Urothelium cell line (cell line): ENCODE data around the gene GAS6.
"Not testable (repeated sequence)": the region's sequence is repeated elsewhere in the genome, so short reads cannot be mapped to it uniquely, and the experiment has no call there.

Experiments
- DNase-seq: peaks from one replicate; pipeline ENCODE4 v3.0.0; 2011; ENCODE audit warnings: low spot score, mixed read lengths
- FAIRE-seq: peaks from 2 replicates; lab custom pipeline; 2011; peaks lifted over from hg19 to GRCh38; lab: Jason Lieb, UNC

GAS6 gene

GRCh38 chr13:113863524-113864272, at the start of gene GAS6:
Gene GAS6 (minus strand): TSS chr13:113864076. CDS start chr13:113863920, 156 bp downstream.
- FAIRE-seq (no peak), DNase-seq (peak; percentile 80)

- not testable (repeated sequence) for DNase-seq, FAIRE-seq
Observed at GRCh38 chr13:113913408-113913807, 49.5 kb upstream of the GAS6 start.

GRCh38 chr13:113912596-113912995, 48.7 kb upstream of the GAS6 start:
- FAIRE-seq (no peak), DNase-seq (no peak)

GRCh38 chr13:113907635-113908617, 44.0 kb upstream of the GAS6 start:
- FAIRE-seq (peak; percentile 23), DNase-seq (peak; percentile 87)

GRCh38 chr13:113906571-113906970, 42.7 kb upstream of the GAS6 start:
- DNase-seq (peak; percentile 70), FAIRE-seq (peak; percentile 72)

- no peak for DNase-seq
- peak; percentile 35 for FAIRE-seq
Observed at GRCh38 chr13:113905942-113906341, 42.1 kb upstream of the GAS6 start.

- FAIRE-seq (no peak), DNase-seq (no peak)
Observed at GRCh38 chr13:113905018-113905417, 41.1 kb upstream of the GAS6 start.

GRCh38 chr13:113904411-113904810, 40.5 kb upstream of the GAS6 start:
- FAIRE-seq = peak; percentile 86
- no peak for DNase-seq

- FAIRE-seq (peak; percentile 17), DNase-seq (no peak)
Observed at GRCh38 chr13:113903912-113904311, 40.0 kb upstream of the GAS6 start.

GRCh38 chr13:113902986-113903775, 39.3 kb upstream of the GAS6 start:
- FAIRE-seq (peak; percentile 35), DNase-seq (no peak)

- no peak for DNase-seq
- FAIRE-seq = no peak
Observed at GRCh38 chr13:113902481-113902880, 38.6 kb upstream of the GAS6 start.

GRCh38 chr13:113901642-113902041, 37.8 kb upstream of the GAS6 start:
- peak; percentile 55 for FAIRE-seq
- no peak for DNase-seq

GRCh38 chr13:113901231-113901630, 37.4 kb upstream of the GAS6 start:
- no peak for DNase-seq

GRCh38 chr13:113900646-113901045, 36.8 kb upstream of the GAS6 start:
- DNase-seq = no peak
- peak; percentile 50 for FAIRE-seq

More at GRCh38 chr13:113901231-113901630, 37.4 kb upstream of the GAS6 start:
- no peak for FAIRE-seq

- peak; percentile 55 for FAIRE-seq
- DNase-seq = no peak
Observed at GRCh38 chr13:113898391-113898790, 34.5 kb upstream of the GAS6 start.

- DNase-seq (no peak), FAIRE-seq (peak; percentile 35)
Observed at GRCh38 chr13:113897966-113898365, 34.1 kb upstream of the GAS6 start.

GRCh38 chr13:113897161-113897560, 33.3 kb upstream of the GAS6 start:
- DNase-seq (peak; percentile 96), FAIRE-seq (peak; percentile 100)

- no peak for DNase-seq
- peak; percentile 56 for FAIRE-seq
Observed at GRCh38 chr13:113895436-113895835, 31.6 kb upstream of the GAS6 start.

- DNase-seq (no peak), FAIRE-seq (no peak)
Observed at GRCh38 chr13:113890774-113891480, 27.1 kb upstream of the GAS6 start.

GRCh38 chr13:113889467-113889866, 25.6 kb upstream of the GAS6 start:
- DNase-seq = no peak

More at GRCh38 chr13:113889467-113889866, 25.6 kb upstream of the GAS6 start:
- no peak for FAIRE-seq
